GM12873 (cell line): ENCODE results near the gene ATP5PF.

Experiments used
- TF ChIP-seq, protein P1 (sequence below): IDR thresholded peaks from 2 replicates; pipeline ENCODE4 v1.5.1; 2012; ENCODE audit warnings: low read depth, mild to moderate bottlenecking, moderate library complexity, low read length, control low read depth; ENCODE audit not compliant: insufficient read depth; ENCODE audit errors: missing control alignments

Gene ATP5PF

DNA sequence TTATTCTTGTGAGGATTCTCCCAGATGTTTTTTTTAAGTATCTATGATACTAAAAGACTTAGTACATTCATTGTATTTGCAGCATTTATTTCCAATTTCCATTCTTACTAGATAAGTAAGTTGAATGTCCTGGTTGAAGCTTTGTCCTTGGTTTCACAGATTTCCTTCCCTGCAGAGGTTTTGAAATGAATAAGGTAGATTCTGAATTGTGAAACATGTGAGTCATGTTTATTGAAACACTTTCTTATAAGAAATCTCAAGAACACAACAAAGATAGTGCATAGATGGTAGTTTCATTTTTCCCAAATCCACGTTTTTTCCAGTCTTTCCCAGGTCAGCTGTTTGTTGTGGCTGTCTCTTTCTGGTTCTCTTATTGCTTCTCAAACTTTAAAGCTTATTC is 24.9 kb upstream of the ATP5PF start:
- TF ChIP-seq, protein P1, sequence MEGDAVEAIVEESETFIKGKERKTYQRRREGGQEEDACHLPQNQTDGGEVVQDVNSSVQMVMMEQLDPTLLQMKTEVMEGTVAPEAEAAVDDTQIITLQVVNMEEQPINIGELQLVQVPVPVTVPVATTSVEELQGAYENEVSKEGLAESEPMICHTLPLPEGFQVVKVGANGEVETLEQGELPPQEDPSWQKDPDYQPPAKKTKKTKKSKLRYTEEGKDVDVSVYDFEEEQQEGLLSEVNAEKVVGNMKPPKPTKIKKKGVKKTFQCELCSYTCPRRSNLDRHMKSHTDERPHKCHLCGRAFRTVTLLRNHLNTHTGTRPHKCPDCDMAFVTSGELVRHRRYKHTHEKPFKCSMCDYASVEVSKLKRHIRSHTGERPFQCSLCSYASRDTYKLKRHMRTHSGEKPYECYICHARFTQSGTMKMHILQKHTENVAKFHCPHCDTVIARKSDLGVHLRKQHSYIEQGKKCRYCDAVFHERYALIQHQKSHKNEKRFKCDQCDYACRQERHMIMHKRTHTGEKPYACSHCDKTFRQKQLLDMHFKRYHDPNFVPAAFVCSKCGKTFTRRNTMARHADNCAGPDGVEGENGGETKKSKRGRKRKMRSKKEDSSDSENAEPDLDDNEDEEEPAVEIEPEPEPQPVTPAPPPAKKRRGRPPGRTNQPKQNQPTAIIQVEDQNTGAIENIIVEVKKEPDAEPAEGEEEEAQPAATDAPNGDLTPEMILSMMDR = no peak

DNA sequence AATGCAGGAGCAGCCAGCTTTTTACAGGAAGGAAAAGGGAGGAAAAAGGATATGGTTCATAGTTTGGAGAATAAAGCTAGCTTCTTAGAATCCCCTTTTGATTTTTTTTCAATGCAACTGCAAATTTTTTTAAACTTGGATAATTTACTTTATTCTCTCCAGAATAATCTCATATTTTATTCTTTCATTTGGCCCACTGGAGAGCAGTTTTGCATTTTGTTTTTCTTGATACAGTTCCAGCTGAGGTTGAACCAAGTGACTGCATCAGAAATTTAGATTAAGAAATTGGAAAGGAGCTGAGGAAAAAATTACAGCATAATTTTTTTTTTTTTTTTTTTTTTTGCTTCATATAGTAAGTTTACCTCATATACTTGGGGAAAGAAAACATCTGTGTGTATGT is 22.8 kb upstream of the ATP5PF start:
- TF ChIP-seq, protein P1 = no peak

DNA sequence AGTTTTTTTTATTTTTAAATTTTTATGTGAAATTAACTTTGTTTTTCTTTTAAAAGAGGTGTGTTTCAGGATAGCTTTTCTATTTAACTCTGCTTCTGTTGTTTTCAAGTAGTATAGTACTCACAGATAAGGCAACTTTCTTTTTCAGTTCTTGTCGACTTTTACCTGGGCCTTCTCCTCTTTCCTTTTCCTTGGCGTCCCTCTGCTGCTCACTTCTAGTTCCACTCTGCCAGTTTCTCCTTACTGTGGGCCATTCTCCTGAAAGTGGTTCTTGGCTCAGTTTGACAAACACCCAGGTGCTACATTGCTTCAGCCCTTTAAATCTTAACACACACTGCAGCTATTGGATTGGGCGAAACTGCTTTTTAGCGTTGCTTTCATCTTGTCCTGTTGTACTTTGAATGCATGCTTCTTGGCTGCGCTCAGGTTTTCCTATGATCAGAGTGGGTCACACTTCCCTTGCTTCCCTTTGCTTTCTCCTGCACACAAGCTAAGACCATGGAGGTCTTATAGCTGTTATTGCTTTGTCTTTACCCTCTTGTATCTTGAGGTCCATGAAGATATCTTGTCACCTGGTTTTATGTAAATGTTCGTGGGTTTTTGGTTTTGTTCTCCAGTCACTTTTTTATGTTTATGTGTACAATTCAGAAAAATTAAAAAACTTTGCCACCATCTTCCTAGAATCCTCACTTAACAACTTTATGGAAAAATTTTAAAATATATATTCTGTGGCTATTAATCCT is 21.7 kb upstream of the ATP5PF start:
- TF ChIP-seq, protein P1 = no peak

DNA sequence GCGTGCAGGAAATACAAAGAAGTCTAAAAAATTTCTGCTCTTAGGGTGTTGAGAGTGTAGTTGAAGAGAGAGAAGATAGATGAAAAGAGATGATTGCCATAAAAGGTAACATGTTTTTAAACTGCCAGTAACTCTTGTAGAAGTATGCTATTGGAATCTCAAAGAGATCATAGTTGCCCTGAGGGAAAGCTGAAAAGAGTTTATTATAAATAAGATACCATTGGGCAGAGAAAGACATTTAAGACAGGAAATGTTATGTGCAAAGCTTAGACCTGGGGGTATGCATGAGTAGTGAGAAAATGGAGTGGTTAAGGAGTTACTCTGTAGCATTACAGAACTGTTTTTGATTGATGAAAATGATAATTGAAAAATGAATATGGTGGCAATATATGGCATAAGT is 17.7 kb upstream of the ATP5PF start:
- TF ChIP-seq, protein P1 = no peak

DNA sequence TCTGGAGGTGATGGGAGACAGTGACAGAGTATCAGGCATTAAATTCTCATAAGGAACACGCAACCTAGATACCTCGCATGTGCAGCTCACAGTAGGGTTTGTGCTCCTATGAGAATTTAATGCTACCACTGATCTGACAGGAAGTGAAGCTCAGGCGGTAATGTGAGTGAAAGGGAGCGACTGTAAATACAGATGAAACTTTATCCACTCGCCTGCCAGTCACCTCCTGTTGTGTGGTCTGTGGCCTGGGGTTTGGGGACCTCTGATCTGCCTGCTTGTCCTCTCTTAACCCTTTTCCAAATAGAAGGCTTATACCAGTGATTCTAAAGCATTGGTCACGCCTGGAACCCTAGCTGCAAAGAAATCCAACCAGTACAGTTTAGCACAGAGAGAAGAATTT is 15.4 kb upstream of the ATP5PF start:
- TF ChIP-seq, protein P1 = no peak

DNA sequence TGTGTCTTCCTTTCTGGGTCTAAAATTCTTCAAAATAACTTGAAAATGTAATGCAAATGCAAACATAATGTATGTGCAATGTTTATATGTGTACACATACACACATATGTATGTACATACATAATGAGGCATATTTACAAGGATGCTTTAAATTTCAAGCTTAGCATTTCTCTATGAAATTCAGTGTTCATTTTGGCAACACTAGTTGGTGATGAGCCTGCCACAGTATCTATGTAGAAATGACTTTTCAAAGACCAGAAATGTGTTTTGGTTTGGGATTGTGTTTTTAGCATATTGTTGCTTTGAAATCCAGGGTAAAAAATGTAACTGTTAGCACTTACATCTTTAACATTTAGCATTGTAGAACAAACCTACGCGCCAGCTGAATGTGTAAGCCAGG is 10.2 kb upstream of the ATP5PF start:
- TF ChIP-seq, protein P1 = no peak

DNA sequence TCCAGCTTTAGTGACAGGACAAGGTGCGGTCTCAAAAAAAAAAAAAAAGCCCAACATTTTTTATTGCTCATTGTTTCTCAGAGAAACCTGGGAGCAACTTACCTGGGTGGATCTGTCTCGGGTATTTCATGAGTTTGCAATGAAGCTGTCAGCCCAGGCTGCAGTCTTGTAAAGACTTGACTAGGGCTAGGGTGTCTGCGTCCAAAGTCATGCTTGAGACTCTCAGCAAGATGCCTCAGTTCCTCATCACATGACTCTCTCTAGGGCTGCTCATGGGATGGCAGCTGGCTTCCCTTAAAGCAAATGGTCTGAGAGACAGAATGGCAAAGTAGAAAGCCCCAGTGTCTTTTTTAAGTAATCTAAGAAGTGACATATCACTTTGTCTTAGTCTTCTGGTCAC is 8.2 kb upstream of the ATP5PF start:
- TF ChIP-seq, protein P1 = no peak
